GM21515 (cell line): ENCODE measurements around the gene ALKBH4.

Experiments
- ATAC-seq: cut with Tn5 transposase; IDR thresholded peaks from one replicate; pipeline ENCODE4 v1.9.1; 2021; ENCODE audit not compliant: unreplicated experiment

Gene ALKBH4

DNA sequence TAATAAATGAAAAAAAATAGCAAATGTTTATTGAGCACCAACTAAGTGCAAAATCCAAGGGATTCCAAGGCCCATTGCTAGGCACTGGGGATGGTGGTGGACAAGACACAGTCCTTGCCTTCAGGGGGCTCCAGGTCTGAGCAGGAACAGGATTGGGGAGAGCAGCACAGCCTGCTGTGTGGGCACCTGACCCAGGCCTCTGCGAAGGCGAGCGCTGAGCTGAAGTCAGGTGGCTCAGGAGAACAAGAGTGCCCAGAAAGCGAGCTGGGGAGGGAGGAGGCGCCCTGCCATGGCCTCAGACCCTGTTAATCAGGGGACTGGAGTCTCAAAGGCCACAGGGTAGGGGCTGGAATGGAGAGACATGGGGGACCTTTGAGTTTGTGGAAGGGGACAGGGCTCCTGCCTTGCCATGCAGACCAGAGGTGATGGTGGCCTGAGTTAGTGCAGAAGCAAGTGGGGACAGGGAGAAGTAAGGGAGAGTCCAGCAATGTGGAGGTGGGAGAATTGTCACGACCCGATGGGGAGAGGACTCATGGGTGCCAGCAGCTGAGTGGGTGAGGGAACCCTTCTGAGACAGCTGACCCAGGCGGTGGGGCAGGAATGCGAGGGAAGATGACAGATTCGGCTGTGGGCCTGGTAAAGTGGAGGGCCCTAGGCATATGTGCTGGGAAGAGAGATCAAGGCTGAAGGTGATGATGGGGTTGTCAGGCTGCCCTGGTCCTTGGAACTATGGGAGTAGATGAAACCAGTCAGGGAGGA is 35.3 kb downstream of the ALKBH4 start:
- no peak for ATAC-seq

DNA sequence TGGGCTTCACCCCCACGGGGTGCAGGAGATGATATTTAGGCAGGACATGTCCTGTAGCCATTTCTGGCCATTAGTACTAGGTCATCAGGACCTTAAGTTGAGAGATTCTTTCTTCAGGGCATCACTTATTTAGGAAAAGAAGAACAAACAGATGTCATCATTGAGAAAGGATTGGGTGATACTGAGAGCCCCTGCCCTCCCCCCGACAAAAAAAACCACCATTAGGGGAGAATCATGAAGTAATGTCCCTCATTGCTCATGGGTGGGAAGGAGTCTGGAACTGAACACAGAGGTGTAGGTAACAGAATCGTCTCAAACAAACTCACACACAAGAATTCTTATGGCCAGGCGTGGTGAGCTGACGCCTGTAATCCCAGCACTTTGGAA is 37.7 kb downstream of the ALKBH4 start:
- no peak for ATAC-seq

DNA sequence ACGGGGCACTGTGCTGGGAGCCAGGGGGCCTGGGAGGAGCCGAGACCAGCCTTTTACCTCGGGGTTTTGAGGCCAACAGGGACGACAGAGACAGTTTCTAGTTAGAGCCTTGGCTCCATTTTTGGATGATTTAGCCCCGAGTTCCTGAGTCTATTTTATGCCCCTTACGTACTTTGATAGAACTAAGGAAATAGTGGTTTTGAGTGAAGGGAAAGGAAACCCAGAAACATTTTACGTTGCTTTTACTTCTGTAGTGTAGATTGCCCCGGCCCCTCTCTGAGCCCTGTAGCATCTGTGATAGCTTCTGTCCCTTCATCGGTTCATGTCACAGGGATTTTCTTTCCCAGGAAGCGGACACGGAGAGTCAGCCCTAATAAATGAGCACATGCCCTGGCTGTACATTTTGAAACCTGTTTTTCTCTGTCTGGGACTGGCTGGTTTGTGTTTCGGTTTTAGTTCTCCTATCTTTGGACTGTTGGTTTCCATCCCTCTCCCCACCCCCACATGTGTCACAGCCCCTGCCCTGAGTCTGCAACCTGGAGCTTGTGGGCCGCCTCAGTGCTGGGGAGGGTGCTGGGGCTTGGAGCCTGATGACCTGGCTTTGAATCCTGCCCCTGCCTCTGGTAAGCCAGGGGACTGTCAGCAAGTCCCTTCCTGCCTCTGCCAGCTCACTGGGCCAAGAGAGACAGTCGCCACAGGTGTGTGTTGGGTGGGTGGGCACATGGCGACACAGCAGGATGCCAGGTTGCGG is 38.2 kb downstream of the ALKBH4 start:
- peak; percentile 54 for ATAC-seq

DNA sequence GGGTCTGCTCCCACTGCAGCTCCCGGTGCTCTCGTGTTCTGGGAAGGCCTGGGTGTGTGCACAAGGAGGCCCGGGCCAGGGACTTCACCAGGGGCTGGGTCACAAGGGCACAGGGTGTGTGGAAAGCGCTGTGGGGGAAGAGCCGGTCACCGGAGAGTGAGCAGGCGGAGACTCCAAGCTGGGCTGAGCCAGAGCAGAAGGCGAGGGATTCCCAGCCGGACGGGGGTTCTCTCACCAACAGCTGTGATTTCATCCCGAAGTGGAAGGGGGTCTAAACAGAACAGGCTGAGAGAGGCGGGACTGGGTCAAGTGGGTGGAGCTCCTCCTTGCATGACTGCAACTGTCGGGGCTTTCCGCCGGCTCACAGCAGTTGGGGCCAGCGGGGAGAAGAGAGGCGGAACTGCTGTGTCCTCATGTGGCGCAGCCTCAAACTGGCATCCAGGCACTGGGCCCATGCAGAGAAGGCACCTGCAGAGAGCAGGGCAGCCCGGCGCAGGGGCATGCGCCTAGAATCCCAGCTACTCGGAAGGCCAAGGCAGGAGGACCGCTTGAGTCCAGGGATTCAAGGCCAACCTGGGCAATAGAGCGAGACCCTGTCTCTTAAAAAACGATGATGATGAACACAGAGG is 38.9 kb downstream of the ALKBH4 start:
- ATAC-seq: peak; percentile 67

DNA sequence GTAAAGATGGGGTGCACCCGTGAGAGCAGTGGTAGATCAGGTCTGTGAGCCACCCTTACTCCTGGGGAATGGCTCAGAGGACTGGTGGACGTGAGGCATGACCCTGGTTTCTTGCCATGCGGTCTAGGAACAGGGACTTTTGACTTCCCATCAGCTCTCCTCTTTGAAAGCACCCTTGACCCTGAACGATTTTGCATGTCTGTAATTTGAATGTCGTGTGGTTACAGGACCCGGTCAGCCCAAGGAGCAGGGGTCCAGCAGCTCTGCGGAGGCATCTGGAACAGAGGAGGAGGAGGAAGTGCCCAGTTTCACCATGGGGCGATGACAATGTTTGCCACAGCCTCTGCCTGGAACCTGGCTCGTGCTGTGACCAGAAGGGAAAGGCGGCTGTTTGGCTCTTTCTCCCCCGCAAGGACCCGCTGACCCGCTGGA is 39.9 kb downstream of the ALKBH4 start:
- no peak for ATAC-seq

DNA sequence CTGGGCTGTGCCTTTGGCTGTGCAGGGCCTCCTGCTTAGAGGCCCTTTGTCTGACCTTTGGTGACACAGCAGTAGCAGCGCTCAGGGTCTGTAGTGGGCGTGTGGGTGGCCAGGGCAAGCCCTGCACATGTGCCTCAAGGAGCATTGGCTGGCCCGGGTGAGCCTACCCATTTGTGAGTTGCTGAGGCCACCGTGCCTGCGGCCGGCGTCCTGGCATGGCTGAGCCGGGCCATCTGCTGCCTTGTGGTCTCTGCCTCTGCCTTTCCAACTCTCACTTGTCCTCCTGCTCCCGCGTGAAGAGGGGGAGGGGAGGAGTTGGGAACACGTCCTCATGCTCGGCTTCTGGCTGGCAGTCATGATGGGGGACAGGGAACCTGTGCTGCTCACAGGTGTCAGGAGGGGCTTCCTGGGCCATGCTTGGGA is 40.5 kb downstream of the ALKBH4 start:
- ATAC-seq: no peak

DNA sequence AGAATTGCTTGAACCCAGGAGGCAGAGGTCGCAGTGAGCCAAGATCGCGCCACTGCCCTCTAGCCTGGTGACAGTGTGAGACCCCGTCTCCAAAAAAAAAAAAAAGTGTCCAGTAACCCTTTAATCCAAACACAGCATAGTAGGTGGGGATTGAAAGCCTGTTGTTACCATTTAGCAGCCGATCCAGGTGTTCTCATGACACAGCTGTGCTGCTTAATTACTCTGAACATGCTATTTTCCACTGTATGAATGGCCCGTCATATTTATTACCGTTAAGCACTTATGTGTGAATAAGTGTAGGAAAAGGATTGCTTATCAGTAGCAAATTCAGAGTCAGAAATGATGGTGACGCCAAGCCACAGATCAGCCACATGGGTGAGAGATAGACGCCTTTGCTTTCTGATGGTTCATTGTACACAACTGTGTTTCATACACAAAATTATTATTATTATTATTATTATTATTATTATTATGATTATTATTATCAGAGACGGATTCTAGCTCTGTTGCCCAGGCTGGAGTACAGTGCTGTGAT is 42.9 kb downstream of the ALKBH4 start:
- ATAC-seq: no peak

DNA sequence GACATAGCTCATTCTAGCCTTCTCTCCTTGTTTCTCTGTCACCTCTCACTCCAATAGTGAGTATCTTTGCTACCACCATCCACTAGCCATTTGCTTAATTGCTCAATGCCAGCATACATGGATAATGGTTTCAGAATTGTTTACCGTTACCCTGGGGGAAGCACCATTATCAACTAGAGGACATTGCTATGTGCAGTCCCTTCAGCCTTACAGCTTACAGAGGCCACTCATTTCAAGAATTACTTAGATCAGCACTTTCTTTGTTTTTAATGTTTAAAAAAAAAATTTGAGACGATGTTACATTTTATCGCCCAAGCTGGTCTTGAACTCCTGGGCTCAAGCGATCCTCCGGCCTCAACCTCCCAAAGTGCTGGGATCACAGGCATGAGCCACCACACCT is 46.1 kb downstream of the ALKBH4 start:
- no peak for ATAC-seq

DNA sequence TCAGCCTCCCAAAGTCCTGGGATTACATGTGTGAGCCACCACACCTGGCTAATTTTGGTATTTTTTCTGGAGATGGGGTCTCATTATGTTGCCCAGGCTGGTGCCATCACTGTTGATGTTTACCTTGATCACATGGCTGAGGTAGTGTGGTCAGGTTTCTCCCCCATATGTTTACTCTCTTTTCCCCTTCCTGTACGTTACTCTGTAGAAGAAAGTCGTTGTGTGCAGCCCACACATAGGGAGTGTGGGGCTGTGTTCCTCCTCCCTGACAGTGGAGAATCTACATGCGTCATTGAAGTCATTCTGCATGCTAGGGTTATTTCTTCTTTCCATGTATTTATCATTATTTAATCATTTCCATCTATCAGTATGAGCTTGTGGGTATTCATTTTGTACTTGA is 47.6 kb downstream of the ALKBH4 start:
- no peak for ATAC-seq

DNA sequence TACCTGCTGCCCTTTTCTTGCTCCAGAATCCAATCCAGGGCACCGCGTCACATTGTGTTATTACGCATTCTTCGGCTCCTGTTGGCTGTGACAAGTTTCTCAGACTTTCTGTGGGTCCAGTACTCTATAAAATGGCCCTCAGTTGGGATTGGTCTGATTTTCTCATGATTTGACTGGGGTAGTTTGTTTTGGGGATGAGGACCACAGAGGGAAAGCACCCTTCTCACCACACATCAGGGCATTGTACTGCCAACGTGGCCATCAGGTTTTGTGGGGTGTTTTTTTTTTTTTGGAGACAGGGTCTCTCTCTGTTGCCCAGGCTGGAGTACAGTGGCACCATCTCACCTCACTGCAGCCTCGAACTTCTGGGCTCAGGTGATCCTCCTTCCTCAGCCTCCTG is 48.3 kb downstream of the ALKBH4 start:
- ATAC-seq: no peak

DNA sequence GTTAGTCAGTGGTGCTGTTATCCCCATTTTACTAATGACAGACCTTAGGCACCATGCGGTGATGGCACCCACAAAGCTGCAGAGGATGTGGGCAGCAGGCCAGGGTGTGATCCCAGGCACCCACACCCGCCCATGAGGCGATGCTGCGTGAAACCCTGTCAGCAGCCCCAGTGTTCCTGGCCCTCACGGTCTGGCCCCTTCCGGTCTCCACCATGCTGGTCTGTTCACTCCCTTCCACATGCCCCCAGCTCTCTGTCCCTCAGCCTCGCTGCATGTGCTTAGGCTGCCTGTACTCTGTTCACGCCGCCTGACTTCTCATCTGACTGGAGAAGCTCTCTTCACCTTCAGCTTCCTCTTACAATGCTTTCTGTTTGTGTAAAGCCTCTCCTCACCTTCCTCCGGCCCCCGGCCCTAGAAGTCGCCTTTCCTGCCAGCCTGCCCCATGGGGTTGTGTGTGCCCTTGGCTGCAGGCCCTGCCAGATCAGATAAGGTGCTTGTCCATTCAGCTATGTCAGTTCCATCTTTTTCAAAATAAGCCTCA is 48.9 kb downstream of the ALKBH4 start:
- ATAC-seq: peak; percentile 46

DNA sequence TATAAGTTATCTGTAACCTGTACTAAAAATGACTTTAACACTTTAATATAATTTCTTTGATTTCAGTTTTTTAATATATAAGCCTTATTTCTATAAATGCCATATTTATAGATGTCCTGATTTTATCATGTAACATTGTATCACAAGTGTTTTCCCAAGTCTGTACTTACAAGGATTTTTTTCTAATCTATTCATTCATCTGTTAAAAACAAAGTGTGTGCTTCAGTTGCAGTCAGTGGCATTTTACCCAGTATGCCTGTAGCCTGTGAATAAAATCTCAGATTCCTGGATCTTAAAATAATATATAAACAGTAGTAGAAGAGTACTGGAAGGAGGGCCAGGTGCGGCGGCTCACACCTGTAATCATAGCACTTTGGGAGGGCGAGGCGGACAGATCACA is 51.1 kb downstream of the ALKBH4 start:
- ATAC-seq: no peak

DNA sequence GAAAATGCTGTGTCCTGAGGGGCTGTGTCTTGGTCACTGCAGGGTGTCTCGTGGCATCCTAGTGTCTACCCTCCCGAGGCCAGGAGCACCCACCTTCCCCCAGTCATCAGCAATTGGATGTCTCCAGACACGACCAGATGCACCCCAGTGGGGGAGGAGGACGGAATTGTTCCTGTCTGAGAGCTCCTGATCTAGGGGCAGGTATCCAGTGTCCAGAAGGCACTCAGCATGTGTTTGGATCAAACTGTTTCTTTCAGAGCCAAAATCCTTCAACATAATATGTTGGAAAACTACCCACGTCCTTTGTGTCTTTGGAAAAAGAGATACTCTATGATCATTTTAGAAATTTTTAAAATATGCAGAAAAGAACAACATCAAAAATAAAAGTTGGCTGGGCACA is 51.6 kb downstream of the ALKBH4 start:
- no peak for ATAC-seq

DNA sequence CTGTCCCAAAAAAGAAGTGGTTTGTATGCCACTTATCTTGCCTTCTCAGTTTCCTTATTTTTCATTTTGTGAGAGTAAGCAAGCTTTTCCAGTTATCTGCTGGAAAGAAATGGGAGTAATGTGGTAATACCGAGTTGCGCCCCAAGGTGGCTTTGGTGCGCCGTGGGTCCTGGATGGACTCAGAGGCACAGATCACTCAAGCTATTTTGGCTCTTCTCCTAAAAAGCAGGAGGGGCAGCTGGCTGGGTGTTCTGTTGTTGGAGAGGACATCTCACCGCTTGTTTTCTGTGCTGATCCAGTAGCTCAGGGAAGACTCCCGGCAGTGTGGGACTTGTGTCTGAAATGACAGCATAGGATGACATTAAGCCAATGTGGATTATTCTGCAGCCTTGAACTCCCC is 52.1 kb downstream of the ALKBH4 start:
- ATAC-seq: no peak

DNA sequence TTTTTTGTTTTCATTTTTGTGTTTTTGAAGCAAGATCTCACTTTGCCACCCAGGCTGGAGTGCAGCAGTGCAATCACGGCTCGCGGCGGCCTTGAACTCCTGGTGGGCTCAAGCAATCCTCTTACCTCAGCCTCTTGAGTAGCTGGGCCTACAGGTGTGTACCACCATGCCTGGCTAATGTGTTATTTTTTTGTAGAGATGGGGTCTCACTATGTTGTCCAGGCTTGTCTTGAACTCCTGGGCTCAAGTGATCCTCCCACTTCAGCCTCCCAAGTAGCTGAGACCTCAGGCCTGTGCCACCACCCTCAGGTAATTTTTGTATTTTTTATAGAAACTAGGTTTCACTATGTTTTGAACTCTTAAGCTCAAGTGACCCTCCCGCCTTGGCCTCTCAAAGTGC is 53.7 kb downstream of the ALKBH4 start:
- ATAC-seq: no peak

DNA sequence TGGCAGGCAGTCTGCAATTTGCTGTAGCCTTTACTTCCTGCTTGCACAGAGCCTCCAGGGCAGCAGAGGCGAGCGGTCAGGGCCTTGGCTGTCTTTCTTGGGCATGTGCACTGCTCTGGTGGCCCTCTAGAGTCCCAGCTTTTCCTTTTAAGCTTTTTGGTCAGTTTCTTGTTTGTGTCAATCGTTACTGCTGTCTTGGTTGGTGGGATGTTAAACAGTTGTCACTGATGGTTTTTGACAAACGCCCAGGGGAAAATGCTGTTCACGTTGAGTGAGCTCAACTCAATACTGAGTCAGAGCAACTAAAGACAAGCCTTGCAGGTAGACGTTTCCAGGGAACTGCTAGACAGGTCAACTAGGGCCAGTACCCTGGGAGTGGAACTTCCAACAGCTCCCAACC is 54.5 kb downstream of the ALKBH4 start:
- no peak for ATAC-seq

DNA sequence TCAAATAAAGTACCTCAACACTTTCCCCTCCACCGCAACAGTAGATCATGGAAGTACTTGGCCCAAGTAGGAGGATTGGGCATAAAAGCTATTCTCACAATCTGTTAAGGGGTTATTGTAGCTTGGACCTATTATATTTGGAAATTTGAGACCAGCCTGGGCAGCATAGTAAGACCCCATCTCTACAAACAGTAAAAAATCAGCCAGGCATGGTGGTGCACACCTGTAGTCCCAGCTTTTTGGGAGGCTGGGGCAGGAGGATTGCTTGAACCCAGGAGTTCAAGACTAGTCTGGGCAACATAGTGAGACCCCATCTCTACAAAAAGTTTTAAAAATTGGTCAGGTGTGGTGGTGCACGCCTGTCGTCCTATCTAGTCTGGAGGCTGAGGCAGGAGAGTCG is 55.3 kb downstream of the ALKBH4 start:
- ATAC-seq: no peak

DNA sequence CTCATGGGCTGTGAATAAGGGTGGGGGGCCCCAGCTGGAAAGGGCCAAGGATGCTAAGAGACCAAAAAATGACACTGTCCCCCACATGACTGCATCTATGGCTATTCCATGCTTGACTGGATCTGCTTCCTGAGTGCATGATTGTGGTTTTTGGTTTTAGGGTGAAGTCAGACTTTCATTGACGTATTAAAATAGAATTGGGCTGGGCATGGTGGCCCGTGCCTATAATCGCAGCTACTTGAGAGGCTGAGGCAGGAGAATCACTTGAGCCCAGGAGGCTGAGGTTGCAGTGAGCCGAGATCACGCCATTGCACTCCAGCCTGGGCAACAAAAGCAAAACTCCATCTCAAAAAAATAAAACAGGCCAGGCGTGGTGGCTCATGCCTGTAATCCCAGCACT is 56.1 kb downstream of the ALKBH4 start:
- peak; percentile 40 for ATAC-seq

DNA sequence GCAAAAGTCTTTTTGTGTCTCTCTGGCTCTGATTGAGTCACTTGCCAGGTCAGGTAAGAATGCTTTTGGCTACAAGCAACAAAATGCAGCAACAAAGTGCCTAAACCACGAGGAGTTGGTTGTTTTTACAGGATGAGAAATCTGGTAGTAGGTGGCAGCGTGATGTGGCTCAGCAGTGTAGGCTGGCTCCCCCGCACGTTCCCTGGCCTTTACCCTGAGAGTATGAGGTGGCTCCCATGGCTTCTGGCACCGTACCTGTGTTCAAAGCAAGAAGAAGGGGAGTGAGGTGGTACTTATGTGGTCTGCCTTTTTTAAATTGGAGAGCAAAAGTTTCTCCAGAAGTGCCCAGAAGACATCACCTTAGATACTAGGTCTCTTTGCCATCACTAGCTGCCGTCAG is 56.8 kb downstream of the ALKBH4 start:
- ATAC-seq: peak; percentile 11
